ENCODE results near the gene MYL5.

DNA sequence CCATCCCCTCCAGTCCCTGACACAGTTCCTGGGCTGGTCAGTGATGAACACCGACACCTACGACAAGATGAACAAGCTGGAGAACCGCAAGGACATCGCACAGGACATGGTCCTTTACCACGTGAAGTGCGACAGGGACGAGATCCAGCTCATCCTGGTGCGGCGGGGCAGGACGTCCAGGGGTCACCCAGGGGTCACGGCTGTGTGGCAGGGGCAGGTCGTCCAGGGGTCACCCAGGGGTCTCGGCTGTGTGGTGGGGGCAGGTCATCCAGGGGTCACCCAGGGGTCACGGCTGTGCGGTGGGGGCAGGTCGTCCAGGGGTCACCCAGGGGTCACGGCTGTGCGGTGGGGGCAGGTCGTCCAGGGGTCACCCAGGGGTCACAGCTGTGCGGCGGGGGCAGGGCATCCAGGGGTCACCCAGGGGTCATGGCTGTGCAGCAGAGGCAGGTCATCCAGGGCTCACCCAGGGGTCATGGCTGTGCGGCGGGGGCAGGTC lies 17.0 kb upstream of the MYL5 start:
- TF ChIP-seq ZNF70 (CRISPR knock-in tag; IDR thresholded peaks at IDR 0.05) (no peak), ZC3H10 (CRISPR knock-in tag; IDR thresholded peaks at IDR 0.05) (no peak), CSDC2 (CRISPR knock-in tag; IDR thresholded peaks at IDR 0.05) (no peak), ARNTL (CRISPR knock-in tag; IDR thresholded peaks at IDR 0.05; ENCODE audit: borderline replicate concordance, low read depth) (no peak), GLIS3 (CRISPR knock-in tag; IDR thresholded peaks at IDR 0.05) (no peak), ZNF565 (CRISPR knock-in tag; conservative IDR thresholded peaks at IDR 0.05; ENCODE audit: low read depth) (no peak), ISL1 (CRISPR knock-in tag; IDR thresholded peaks at IDR 0.05) (no peak), PPARA (CRISPR knock-in tag; IDR thresholded peaks at IDR 0.05; ENCODE audit: borderline replicate concordance) (no peak), TCF4 (CRISPR knock-in tag; IDR thresholded peaks at IDR 0.05; ENCODE audit: borderline replicate concordance) (no peak), ZFP3 (CRISPR knock-in tag; IDR thresholded peaks at IDR 0.05) (no peak)
- TF ChIP-seq, protein P1, sequence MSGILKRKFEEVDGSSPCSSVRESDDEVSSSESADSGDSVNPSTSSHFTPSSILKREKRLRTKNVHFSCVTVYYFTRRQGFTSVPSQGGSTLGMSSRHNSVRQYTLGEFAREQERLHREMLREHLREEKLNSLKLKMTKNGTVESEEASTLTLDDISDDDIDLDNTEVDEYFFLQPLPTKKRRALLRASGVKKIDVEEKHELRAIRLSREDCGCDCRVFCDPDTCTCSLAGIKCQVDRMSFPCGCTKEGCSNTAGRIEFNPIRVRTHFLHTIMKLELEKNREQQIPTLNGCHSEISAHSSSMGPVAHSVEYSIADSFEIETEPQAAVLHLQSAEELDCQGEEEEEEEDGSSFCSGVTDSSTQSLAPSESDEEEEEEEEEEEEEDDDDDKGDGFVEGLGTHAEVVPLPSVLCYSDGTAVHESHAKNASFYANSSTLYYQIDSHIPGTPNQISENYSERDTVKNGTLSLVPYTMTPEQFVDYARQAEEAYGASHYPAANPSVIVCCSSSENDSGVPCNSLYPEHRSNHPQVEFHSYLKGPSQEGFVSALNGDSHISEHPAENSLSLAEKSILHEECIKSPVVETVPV (CRISPR knock-in tag; IDR thresholded peaks at IDR 0.05): no peak
- TF ChIP-seq, protein P2, sequence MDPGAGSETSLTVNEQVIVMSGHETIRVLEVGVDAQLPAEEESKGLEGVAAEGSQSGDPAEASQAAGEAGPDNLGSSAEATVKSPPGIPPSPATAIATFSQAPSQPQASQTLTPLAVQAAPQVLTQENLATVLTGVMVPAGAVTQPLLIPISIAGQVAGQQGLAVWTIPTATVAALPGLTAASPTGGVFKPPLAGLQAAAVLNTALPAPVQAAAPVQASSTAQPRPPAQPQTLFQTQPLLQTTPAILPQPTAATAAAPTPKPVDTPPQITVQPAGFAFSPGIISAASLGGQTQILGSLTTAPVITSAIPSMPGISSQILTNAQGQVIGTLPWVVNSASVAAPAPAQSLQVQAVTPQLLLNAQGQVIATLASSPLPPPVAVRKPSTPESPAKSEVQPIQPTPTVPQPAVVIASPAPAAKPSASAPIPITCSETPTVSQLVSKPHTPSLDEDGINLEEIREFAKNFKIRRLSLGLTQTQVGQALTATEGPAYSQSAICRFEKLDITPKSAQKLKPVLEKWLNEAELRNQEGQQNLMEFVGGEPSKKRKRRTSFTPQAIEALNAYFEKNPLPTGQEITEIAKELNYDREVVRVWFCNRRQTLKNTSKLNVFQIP (CRISPR knock-in tag; IDR thresholded peaks at IDR 0.05; ENCODE audit: borderline replicate concordance, low read depth): no peak
- TF ChIP-seq, protein P3, sequence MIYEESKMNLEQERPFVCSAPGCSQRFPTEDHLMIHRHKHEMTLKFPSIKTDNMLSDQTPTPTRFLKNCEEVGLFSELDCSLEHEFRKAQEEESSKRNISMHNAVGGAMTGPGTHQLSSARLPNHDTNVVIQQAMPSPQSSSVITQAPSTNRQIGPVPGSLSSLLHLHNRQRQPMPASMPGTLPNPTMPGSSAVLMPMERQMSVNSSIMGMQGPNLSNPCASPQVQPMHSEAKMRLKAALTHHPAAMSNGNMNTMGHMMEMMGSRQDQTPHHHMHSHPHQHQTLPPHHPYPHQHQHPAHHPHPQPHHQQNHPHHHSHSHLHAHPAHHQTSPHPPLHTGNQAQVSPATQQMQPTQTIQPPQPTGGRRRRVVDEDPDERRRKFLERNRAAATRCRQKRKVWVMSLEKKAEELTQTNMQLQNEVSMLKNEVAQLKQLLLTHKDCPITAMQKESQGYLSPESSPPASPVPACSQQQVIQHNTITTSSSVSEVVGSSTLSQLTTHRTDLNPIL (CRISPR knock-in tag; IDR thresholded peaks at IDR 0.05; ENCODE audit: low read depth): no peak
- TF ChIP-seq, protein P4, sequence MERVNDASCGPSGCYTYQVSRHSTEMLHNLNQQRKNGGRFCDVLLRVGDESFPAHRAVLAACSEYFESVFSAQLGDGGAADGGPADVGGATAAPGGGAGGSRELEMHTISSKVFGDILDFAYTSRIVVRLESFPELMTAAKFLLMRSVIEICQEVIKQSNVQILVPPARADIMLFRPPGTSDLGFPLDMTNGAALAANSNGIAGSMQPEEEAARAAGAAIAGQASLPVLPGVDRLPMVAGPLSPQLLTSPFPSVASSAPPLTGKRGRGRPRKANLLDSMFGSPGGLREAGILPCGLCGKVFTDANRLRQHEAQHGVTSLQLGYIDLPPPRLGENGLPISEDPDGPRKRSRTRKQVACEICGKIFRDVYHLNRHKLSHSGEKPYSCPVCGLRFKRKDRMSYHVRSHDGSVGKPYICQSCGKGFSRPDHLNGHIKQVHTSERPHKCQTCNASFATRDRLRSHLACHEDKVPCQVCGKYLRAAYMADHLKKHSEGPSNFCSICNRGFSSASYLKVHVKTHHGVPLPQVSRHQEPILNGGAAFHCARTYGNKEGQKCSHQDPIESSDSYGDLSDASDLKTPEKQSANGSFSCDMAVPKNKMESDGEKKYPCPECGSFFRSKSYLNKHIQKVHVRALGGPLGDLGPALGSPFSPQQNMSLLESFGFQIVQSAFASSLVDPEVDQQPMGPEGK (CRISPR knock-in tag; IDR thresholded peaks at IDR 0.05; ENCODE audit: borderline replicate concordance): no peak
